ENCODE results near the gene ASMT.

- TF ChIP-seq SIN3A (IDR thresholded peaks at IDR 0.05; ENCODE audit: borderline replicate concordance, insufficient read depth, low read length), result no peak
- no peak for TF ChIP-seq POLR2AphosphoS5 (IDR thresholded peaks at IDR 0.05; ENCODE audit: low read depth, low read length)
- no peak for TF ChIP-seq TAF1 (IDR thresholded peaks at IDR 0.05; ENCODE audit: borderline replicate concordance, insufficient read depth, low read length)
Observed at GRCh38 chrX:1679238-1679637, 64.4 kb downstream of the ASMT start.
